SH-SY5Y (cell line): ENCODE results near the gene SYMPK.

ENCODE experiments used
- GATA2 ChIP-seq: IDR thresholded peaks from 2 replicates; pipeline ENCODE4 v1.6.1; 2011; ENCODE audit warnings: mild to moderate bottlenecking, low read depth, low read length
- GATA3 ChIP-seq: IDR thresholded peaks from 2 replicates; pipeline ENCODE4 v1.6.1; 2011; ENCODE audit warnings: low read depth, mild to moderate bottlenecking, low read length, moderate library complexity

- no peak for TF ChIP-seq GATA3
- TF ChIP-seq GATA2, result no peak
Measured at GRCh38 chr19:45771311-45771933, 91.5 kb downstream of the SYMPK start.
